ENCODE measurements around the gene PIP5K1C.
"Not testable (repeated sequence)": the region's sequence is repeated elsewhere in the genome, so short reads cannot be mapped to it uniquely, and the experiment has no call there.

PIP5K1C gene

DNA sequence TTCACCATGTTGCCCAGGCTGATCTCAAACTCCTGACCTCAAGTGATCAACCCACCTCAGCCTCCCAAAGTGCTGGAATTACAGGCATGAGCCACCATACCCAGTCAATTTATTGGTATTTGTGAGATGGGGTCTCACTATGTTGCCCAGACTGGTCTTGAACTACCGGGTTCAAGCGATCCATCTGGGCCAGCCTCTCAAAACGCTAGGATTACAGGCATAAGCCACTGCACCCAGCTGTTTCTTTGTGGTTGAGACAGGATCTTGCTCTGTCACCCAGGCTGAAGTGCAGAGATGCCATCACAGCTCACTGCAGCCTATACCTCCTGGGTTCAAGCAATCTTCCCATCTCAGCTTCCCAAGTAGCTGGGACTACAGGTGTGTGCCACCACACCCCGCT lies 118.5 kb downstream of the PIP5K1C start:
- peaks cover 5 to 12% (median 11%) of the 10 kb centered on the region in 5 donors for H3K27me3 ChIP-seq (ENCODE audit: control insufficient read depth in 5 of 5, insufficient read depth in 4 of 5, low read length in 5 of 5)
- not testable (repeated sequence) for H3K27ac ChIP-seq (ENCODE audit: low read depth, low read length); H3K9ac ChIP-seq (ENCODE audit: low read length in 5 of 5); H3K9me3 ChIP-seq (ENCODE audit: control insufficient read depth in 5 of 5, low read length in 5 of 5); H3K4me3 ChIP-seq (ENCODE audit: low read depth in 1 of 5, low read length in 5 of 5); H3K36me3 ChIP-seq (ENCODE audit: control insufficient read depth in 5 of 5, insufficient read depth in 5 of 5, low read length in 5 of 5)
- H3K4me1 ChIP-seq (ENCODE audit: control insufficient read depth in 5 of 5, insufficient read depth in 5 of 5, low read length in 5 of 5), result peaks cover 2 to 30% (median 17%) of the 10 kb centered on the region in 5 donors

Data from subcutaneous abdominal adipose tissue (tissue), 5 donors.